ENCODE results near the gene RGPD3. TPM values are rescaled to one million over a fixed set of nuclear protein-coding genes. Genes with fewer than 3 reads are reported as not detected.

Gene RGPD3
- total RNA-seq, 1 donor from 2014 or later = 0.64 TPM

DNA sequence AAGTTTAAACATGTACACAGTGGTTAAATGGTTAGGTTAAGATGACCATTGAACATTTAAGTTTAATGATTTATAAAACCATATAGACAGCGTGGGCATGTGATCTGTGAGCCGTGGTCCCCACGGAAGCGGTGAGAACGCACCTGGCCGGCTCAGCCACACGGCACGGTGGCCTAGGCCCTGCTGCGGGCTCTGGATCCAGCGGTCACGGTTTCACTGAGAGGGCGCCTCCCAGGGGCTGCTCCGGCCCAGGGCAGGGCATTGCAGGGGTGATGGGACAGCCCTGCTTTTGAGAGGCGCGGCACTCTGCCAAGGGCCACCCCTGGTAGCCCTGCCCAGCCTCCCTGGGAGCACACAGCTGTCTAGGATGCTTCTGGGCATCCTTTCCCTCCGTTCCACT, 124.9 kb downstream of the RGPD3 start:
- no peak for DNase-seq (ENCODE audit: low read depth)

DNA sequence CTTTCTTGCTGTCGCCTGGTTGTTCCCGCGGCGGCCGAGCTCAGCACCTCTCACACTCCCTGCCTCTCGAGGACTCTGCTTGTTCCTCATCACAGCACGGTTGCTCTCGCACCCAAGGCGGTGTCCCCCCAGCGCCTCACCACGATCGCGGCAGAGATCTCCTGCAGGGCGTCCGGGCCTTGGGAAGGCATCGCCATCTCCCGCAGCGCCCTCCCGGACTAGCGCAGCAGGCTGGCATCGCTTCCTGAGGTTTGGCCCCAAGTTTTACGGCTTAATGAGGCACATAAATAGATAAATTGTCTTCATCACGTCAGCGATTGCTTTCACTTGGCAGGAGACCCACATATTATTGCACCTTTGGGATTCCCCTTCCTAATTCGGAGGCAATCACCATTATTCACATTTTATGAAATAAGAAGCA, 125.4 kb downstream of the RGPD3 start:
- no peak for DNase-seq (ENCODE audit: low read depth)

DNA sequence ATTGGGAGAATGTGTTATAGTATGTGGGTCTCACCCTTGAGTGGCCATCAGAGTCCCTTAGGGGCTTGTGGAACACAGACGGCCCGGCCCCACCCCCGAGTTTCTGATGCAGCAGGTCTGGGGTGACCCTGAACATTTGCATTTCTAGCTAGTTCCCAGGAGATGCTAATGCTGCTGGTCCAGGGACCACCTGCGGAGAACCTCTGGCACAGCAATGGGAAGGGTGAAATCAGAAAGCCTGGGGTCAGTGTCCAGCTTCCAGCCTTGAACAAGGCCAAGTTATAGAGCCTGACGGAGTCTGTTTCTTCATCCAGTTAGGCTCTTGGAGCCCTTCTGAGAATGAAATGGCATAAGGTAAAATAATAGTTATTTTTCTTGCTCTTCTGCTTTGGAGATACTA, 126.5 kb downstream of the RGPD3 start:
- no peak for DNase-seq (ENCODE audit: low read depth)

Other genes with a start within 250 kb of the RGPD3 start
- gene CD8B2, start 19.0 kb upstream of the RGPD3 start, total RNA-seq = not detected in 2 replicates